C4-2B (cell line): ENCODE measurements around the gene CA10.

Experiments
- ZFX ChIP-seq: fragments of 450-650 bp; IDR thresholded peaks from 2 replicates; pipeline ENCODE4 v1.6.1; 2017
- TF ChIP-seq, protein P1 (sequence below): fragments of 450-650 bp; conservative IDR thresholded peaks from 2 replicates; pipeline ENCODE4 v1.5.1; 2017; ENCODE audit warnings: mild to moderate bottlenecking

DNA sequence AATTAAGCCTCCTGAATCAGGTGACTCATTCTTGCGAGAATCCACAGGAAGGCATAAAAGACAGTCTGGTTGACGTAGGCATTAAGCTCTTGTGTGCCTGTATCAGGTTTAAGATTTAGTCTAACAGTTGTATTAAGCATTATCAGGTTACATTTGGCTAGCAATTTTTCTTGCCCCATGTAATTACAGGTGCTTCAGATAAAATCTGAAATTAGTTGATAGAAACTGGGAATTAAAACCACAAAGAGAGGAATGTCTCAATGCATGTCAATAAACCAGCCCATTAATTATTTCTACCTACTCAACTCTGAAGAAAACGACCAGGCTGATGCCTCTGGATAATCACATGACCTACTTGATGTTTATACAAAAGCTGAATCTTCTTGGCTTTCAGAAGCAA is 217.2 kb downstream of the CA10 start:
- no peak for TF ChIP-seq ZFX
- TF ChIP-seq, protein P1, sequence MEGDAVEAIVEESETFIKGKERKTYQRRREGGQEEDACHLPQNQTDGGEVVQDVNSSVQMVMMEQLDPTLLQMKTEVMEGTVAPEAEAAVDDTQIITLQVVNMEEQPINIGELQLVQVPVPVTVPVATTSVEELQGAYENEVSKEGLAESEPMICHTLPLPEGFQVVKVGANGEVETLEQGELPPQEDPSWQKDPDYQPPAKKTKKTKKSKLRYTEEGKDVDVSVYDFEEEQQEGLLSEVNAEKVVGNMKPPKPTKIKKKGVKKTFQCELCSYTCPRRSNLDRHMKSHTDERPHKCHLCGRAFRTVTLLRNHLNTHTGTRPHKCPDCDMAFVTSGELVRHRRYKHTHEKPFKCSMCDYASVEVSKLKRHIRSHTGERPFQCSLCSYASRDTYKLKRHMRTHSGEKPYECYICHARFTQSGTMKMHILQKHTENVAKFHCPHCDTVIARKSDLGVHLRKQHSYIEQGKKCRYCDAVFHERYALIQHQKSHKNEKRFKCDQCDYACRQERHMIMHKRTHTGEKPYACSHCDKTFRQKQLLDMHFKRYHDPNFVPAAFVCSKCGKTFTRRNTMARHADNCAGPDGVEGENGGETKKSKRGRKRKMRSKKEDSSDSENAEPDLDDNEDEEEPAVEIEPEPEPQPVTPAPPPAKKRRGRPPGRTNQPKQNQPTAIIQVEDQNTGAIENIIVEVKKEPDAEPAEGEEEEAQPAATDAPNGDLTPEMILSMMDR = no peak
